ENCODE measurements around the gene FAM20C. TPM values are rescaled to one million over a fixed set of nuclear protein-coding genes. Genes with fewer than 3 reads are reported as not detected.

FAM20C gene
- total RNA-seq, 1 donor from 2014 or later, result 119 TPM

DNA sequence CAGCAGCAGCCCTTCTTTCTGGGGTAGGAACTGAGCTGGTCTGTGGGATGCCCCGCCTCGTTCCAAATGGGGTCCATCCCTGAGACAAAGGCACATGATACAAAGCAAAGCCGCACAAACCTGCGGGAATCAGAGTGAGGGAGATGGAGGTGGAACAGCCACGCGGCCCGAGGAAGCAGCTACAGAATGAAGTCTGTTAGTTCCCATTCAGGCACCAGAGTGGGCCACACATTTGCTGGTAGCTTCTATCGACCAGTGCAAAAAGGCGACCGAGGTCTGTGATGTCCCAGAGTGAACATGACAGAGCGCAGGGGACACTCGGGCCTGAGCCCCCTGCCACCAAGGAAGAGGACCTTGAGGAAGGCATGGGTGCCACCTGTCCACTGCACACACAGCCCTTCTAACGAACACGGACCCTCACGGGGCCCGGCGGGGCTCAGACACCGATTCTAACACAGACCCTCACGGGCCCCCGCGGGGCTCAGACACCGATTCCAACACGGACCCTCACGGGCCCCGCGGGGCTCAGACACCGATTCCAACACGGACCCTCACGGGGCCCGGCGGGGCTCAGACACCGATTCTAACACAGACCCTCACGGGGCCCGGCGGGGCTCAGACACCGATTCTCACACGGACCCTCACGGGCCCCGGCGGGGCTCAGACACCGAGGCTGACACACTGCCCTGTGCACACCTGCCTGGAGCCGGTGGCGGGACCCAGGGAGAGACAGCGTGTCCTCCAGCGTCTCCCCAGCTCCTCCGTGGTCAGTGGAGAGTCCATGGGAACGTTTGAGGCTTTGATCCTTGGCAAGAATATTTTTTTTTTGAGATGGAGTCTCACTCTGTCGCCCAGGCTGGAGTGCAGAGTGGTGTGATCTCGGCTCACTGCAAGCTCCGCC, 32.8 kb upstream of the FAM20C start:
- DNase-seq (ENCODE audit: low read depth), result no peak

DNA sequence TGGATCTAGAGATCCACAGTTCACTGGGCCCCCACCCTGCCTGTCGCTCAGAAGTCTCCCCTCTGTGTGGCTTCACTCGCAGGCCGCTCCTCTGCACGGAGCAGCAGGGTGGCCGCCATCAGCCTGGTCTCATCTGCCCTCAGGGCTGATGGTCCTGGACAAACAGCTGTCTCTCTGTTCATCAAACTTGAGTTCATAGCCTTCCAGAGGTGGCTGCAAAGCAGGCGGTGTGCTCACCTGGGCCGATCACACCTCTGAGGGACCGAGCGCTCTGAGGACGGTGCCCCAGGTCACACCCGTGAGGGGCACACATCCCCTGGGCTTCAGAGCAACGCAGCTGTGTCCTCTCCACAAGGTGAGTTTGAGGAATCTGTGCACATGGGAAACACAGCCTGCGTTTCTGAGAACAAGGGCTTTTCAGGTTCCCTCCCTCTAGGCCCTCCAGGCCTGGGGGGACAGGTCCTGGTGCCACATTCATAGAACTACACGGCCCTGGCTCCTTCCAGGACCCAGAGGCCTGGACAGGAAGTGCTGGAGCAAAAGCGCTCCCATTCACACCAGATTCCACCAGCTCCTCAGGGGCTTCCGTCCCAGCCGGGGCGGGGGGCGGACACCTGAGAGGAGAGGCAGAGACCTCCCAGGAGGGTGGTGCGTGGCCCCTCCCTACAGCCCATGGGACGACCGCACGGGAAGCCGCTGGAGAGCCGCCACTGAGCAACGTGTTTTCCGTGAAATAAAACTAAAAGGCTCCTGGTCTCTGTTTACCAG, 31.2 kb upstream of the FAM20C start:
- no peak for DNase-seq (ENCODE audit: low read depth)

DNA sequence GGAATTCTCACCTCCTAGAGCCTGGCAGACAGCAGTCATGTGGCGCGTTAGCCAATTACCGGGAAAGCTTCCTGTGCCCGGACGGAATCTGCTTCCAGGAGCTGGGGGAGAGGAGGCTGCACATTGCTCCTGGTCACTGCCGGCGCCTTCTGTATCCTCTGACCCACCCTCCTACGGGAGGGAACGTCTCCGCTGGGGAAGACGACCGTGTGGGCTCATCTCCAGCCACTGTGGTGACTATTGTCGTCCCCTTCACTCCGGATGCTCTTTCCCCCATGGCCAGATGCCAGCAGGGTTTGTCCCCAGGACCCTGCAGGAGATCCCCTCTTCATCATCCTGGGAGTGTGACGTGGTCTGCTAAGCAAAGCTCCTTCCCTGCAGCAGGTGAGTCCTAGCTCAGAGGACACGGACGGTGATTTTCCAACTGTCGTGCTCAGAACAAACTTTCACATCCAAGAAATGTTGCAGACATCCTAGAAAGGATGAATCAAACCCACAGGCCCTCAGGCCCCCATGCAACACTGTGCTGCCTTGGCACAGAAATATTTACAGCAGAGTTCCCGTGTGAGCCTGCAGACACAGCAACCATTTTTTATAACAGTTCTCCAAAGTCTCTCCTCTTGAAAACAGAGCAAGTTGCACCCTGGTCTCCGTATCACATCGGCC, 29.6 kb upstream of the FAM20C start:
- peak; percentile 57 for DNase-seq (ENCODE audit: low read depth)

DNA sequence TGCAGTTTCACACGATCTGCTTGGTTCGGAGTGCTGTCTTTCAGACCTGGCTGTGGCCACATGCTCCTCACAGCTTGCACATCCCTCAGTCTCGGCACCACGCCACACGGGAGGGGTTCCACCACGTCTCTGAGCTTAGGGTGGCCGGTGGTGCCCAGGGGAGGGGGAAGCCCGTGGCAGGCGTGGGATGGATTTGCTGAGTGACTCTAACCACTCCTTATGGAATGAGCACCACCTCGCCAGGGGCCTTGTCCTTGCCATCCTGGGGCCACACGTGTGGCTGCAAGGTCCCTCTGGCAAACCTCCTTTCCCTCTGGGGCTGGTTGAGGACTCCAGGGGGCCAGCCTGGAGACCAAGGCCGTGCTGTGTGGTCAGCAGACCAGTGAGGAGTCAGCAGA, 29.1 kb upstream of the FAM20C start:
- DNase-seq (ENCODE audit: low read depth), result no peak

DNA sequence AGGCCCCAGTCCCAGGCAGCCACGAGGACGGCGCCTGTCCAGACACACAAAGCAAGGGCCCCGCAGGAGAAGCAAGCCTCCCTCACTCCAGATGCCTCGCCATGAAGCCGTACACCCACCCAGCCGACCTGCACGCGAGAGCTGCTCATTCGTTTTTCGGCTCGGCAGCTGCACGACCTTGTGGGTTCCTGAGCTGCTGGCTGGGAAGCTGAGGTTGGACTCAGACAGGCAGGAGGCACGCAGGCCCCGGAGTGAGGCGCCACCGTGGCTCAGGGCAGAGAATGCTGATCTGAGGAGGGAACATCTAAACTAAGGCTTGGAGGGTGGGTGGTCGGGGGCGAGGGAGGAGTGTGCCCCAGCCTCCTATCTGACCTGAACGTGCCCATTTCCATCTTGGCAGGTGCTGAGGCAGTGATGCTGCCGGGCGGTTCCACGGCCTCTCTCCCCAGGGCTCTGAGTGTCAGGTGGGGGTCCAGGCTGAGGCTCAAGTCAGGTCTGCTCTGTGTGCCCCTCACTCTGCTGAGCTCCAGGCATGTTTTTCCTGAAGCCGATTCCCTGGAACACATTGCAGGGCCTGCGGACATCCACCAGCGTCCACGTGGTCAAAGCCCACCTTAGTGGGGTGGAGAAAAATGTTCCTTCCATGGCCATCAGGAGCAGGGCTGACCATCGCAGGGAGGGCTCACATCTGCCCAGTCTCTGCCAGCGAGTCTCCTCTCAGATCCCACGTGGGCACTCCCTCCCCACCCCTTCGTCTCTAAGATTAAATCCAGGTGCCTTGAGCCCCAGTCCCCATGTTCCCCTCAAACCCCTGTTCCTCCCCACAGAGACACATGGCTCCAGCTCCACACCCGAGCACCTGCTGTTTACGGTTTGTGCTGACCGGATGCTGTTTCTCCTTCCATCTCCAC, 28.1 kb upstream of the FAM20C start:
- DNase-seq (ENCODE audit: low read depth), result no peak

DNA sequence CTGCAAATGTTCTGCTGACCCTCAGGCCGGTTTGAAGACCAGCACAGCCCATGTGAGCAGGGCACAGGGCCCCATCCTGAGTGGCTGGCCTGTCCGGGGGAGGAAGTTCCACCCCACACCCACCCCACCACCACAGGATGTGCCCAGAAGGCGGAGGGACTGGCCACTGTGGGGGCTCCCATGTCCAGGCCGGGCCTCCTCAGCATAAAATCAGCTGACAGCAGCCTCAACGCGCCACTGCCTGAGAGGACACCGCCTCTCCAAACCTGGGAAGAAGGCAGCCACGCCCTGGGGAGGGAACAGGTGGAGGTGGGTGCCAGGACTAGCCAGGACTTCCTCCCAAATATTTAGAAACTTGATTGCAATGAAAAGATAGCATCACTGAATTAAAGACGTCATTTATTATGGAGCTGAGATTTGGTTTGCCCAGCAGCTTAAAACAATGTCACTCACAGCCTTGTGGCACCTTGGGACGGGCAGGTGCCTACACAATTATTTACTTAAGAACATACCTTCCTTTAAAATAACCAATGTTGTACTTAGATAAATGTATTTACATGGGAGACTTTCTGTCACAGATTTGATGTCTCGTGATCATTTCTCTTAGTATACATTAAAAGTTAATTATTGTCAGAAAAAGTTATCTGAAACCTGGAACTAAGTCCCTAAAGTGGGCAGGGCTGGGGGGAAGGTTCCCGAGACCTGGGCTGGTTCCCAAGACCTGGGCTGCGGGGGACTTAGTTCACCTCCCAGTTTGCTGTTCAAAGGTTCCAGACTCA, 27.3 kb upstream of the FAM20C start:
- DNase-seq (ENCODE audit: low read depth), result no peak

DNA sequence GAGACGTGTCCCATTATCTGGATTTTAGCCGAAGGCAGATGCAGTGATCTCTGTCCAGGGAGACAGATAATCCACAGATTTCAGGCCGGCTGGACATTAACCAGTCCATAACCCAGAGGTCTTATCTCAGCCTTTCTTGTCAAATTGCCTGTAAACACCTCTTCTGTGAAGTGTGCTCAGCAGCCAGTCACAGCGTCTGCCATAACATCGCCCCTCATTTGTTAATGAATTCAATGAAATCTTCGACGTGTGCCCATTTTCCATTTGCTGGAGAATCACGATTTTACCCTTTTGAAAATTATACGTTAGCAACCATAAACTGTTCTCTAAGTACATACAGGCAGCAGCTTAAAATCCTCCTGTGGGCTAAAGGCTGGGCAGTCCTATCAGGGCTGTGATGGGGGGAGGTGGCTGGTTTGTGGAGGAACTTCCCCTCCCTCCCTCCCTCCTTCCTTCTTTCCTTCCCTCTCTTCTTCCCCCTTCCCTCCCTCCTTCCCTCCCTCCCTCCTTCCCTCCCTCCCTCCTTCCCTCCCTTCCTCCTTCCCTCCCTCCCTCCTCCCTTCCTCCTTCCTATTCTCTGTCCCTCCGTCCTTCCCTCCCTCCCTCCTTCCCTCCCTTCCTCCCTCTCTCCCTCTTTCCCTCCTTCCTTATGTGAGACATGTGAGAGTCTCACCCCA, 26.6 kb upstream of the FAM20C start:
- DNase-seq (ENCODE audit: low read depth), result no peak

DNA sequence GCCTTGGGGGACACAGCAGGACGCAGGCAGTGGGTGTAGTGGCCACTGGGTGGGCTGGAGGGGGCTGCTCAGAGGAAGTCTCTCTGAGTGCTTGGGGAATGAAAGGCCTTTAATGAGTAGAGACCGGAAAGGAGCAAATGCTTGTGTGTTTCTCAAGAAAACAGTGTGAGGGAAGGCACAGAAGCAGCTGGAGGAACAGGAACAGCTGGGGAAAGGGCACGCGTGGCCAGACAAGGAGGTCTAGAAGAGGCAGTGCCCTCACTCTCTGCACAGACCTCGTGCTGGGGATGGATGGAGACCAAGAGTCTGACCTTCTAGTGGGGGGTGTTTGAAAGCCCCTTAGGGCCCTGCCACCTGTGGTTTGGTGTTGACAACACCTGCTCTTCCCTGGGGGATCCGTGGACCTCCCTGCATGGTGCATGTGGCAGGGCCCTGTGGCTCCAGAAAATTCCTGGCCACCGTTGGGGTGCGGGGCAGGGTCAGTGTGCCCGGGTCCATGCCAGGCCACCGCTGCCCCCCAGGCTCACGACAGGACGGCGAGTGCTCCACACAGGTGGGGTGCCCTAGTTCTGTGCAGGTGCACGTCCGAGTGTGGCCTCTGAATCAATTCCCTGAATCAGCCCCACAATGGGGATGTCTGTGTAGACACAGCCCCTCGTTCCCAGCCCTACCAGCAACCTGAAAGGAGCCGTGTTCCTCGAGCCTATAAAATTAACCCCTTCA, 25.9 kb upstream of the FAM20C start:
- DNase-seq (ENCODE audit: low read depth), result no peak

DNA sequence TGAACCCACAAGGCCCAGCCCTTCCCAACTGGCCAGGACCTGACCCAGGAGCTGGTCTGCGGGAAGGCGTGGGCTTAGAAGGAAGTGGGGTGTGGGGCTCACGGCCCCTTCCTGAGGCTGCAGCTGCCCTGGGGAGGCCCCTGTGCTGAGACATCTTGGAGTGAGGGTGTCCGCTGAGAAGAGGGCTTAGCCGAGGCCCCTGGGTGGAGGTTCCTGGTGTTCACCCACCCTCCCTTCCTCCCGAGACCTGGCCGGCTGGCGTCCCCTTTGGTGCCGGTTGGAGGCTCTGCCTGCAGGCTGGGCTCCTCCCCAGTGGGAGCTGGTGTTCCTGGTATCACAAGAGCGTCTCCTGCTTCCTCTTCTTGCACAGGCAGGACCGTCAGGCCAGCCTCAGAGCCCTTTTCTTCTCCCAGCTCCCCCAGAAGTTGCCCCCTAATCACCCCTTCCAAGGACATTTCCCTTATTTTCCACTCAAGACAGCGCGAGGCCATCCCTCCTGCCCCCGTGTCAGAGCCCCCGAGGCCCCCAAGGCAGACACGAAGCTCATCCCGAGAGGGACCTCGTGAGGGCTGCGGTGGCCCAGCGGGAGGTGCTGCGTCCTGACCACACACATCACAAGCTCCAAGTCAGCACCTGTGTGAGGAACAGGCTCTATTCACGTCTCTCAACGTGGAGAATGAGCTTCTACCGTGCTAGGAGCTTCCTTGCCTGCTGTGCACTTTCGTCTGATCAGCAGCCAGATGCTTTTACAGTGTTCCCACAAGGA, 25.1 kb upstream of the FAM20C start:
- no peak for DNase-seq (ENCODE audit: low read depth)

DNA sequence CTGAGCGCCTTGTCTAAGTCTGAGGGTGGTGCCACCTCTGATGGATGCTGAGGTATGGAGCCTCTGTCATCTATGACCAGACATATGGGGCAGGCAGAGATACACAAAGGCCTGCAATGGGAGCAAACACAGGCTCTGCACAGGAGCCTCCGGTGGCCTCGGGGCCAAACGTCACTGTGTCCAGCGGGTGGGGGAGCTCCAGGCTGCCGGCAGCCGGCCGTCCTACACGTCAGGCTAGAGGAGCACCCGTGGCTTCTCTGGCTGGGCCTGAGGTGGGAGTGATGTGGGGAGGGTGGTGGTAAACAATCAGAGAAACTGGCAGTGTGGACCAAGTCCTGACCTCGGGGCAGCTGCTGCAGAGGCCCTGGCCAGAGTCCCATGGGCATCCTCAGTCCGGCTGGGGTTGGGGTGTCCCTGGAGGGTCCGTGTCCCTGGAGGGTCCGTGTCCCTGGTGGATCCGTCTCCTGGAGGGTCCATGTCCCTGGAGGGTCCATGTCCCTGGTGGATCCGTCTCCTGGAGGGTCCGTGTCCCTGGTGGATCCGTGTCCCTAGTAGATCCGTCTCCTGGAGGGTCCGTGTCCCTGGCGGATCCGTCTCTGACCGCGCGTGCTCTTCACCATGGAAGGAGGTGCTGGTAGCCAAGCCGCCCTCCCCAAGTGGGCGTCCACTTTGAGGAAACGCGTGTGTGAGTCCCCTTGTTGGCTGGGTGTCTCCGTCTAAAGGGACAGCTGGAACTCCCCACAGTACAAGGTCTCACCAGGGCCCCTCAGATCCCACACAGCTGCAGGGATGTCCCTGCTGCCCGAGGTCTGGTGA, 24.2 kb upstream of the FAM20C start:
- DNase-seq (ENCODE audit: low read depth), result no peak

DNA sequence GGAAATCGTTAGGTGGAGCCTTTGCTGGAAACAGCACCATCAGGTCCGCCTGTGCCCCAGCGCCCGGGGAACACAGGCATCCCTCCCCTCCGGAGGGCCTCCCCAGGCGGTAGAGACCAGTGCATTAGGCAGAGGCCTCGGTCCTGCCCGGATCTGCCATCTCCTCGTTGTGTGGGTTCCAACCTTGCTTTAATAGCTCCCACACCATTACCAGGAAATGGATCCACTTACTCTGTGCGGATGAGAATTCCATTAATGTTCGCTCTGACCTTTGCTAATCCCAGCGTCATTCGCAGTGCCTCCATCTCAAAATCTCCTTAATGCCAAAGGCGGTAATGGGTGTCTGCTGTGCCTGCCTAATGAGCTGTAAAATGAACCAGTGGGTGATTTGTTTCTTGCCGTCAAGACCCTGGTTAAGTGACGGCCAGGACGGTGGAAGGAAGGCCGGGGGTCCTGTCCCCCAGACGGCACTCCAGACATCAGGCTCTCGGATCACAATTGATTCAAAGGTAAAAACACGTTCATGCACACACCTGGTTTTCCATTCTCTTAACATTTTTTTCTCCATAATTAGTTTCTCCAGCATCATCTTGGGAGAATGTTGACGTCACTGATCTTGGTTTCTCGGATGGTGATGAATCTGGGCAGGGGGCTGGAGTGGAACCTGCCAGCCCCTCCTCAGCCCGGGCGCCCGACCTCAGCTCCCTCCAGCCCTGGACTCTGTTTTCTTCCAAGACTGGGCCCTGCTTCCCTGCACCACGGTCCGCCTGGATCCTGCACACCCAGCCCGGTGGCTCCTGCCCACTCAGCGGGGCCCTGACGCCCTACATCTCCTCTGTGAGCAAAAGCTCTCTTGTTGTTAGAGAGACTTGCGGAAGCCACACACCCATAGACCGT, 22.8 kb upstream of the FAM20C start:
- DNase-seq (ENCODE audit: low read depth), result no peak

DNA sequence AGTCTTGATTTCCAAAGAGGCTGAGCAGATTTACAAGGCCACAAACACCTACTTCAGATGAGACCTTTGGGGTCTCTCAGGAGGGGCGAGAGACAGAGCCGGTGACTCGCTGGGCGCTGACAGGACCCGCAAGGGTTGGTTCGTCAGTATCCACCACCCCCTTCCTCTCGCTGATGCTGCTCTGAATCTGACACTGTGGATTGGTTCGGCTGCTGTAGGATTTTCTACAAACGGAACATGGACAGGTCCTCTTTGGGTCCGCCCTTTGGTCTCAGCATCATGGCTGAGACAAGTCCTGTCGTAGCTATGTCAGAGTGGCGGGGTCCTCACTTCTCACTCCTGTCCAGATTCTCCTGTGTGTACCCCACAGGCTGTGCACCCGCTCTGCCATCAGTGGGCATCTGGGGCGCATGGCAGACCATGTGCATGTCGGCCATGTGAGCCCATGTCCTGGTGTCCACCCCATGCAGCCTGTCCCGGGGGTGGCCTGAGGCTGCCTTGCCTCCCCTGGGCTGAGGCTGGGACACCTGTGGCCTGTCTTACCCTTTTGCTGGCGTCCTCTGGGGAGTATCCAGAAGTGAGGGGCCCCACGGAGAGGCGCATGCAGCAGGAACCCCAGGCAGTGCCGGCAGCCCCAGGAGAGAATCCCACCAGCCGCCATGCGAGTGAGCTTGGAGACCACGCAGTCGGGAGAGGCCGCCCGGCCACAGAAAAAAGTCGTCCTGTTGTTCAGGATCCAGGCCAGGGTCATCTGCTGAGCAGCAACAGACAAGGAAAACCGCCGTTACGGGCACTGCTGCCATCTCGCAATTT, 21.6 kb upstream of the FAM20C start:
- DNase-seq (ENCODE audit: low read depth), result no peak

DNA sequence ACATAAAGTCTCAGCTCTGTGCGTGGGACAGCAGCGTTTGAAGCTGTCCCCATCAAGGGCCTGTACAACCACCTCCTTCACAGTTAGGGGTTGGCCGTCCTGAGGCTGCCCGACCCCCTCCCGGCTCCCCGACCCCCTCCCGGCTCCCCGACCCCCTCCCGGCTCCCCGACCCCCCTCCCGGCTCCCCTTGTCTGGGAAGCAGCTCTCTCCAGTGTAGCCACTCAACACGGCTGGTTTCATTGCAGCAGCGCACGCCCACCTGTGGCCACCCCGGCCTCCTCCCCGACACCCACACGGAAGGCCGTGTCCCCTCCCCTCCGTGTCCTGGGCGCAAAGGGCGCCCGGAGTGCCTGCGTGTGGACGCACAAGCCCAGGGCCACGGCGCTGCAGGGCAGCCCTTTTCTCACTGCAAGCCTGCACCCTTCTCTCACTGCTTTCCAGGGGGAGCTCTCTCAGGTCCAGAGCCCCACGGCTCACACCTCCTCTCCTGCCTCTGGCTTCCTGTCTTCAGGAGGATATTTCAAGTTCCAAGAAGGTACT, 20.9 kb upstream of the FAM20C start:
- no peak for DNase-seq (ENCODE audit: low read depth)

DNA sequence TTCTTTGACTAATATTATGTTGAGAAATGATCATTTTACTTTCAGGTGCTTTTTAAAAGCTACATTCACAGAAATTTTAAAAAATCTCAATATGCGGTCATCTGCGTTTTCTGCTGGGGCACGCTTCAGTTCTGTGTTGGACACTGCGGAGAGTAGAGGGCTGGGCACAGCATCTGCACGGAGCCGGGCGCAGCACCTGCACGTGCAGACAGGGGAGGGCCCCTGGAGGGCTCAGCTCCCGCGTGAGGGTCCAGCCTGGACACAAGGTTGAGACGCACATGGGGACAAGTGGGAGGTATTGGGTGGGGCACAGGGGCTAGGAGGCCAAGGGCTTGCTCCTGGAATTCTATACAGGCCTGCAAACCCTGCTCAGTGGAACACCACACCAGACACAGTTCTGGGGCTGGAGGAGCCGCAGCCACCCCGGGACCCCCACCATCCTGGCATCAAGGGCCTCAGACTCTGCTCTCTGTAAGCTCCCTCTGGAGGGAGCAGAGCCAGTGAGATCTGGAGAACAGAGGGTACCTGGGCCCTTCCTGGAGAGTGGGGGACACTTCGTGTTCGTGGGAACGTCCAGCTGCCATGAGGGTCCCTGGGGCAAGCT, 20.4 kb upstream of the FAM20C start:
- no peak for DNase-seq (ENCODE audit: low read depth)
